ENCODE data around the gene LTBP3.

Gene LTBP3

GRCh38 chr11:65585396-65586246 is 27.5 kb upstream of the LTBP3 start:
- FAIRE-seq: no peak

- FAIRE-seq: no peak
Measured at GRCh38 chr11:65584723-65585171, 26.6 kb upstream of the LTBP3 start.

GRCh38 chr11:65584106-65584505 is 25.9 kb upstream of the LTBP3 start:
- FAIRE-seq: no peak

- no peak for FAIRE-seq
Measured at GRCh38 chr11:65583589-65583988, 25.4 kb upstream of the LTBP3 start.

- no peak for FAIRE-seq
Measured at GRCh38 chr11:65581928-65582327, 23.8 kb upstream of the LTBP3 start.

GRCh38 chr11:65580756-65581155 is 22.6 kb upstream of the LTBP3 start:
- no peak for FAIRE-seq

- no peak for FAIRE-seq
Measured at GRCh38 chr11:65580031-65580692, 22.0 kb upstream of the LTBP3 start.

GRCh38 chr11:65579291-65579690 is 21.1 kb upstream of the LTBP3 start:
- FAIRE-seq: no peak

GRCh38 chr11:65578667-65579066 is 20.5 kb upstream of the LTBP3 start:
- no peak for FAIRE-seq

GRCh38 chr11:65578134-65578533 is 20.0 kb upstream of the LTBP3 start:
- no peak for FAIRE-seq

- FAIRE-seq: no peak
Measured at GRCh38 chr11:65577756-65578109, 19.6 kb upstream of the LTBP3 start.

- FAIRE-seq: no peak
Measured at GRCh38 chr11:65576867-65577755, 19.0 kb upstream of the LTBP3 start.

GRCh38 chr11:65576232-65576866 is 18.2 kb upstream of the LTBP3 start:
- no peak for FAIRE-seq

GRCh38 chr11:65575568-65576231 is 17.5 kb upstream of the LTBP3 start, which contains the start of gene EHBP1L1:
TSS of gene EHBP1L1 (plus strand) at chr11:65576053. CDS start at chr11:65576303, 250 bp downstream.
- FAIRE-seq: no peak

- FAIRE-seq: no peak
Measured at GRCh38 chr11:65574811-65575567, 16.8 kb upstream of the LTBP3 start.

GRCh38 chr11:65574109-65574810 is 16.1 kb upstream of the LTBP3 start:
- FAIRE-seq: no peak

- no peak for FAIRE-seq
Measured at GRCh38 chr11:65573391-65574079, 15.4 kb upstream of the LTBP3 start.

GRCh38 chr11:65572356-65573051 is 14.3 kb upstream of the LTBP3 start, which contains the start of gene FAM89B:
TSS of gene FAM89B (plus strand) at chr11:65572538. CDS start at chr11:65572670, 132 bp downstream.
- FAIRE-seq: no peak

GRCh38 chr11:65571940-65572339 is 13.8 kb upstream of the LTBP3 start:
- FAIRE-seq: no peak

Measured in A204.1 (cell line).